ENCODE measurements around the gene ZNF532.
A peak's percentile ranks its signal among the peaks of the same experiment; 100 is the strongest.
"Not testable (repeated sequence)": the region's sequence is repeated elsewhere in the genome, so short reads cannot be mapped to it uniquely, and the experiment has no call there.

ZNF532 gene, protein sequence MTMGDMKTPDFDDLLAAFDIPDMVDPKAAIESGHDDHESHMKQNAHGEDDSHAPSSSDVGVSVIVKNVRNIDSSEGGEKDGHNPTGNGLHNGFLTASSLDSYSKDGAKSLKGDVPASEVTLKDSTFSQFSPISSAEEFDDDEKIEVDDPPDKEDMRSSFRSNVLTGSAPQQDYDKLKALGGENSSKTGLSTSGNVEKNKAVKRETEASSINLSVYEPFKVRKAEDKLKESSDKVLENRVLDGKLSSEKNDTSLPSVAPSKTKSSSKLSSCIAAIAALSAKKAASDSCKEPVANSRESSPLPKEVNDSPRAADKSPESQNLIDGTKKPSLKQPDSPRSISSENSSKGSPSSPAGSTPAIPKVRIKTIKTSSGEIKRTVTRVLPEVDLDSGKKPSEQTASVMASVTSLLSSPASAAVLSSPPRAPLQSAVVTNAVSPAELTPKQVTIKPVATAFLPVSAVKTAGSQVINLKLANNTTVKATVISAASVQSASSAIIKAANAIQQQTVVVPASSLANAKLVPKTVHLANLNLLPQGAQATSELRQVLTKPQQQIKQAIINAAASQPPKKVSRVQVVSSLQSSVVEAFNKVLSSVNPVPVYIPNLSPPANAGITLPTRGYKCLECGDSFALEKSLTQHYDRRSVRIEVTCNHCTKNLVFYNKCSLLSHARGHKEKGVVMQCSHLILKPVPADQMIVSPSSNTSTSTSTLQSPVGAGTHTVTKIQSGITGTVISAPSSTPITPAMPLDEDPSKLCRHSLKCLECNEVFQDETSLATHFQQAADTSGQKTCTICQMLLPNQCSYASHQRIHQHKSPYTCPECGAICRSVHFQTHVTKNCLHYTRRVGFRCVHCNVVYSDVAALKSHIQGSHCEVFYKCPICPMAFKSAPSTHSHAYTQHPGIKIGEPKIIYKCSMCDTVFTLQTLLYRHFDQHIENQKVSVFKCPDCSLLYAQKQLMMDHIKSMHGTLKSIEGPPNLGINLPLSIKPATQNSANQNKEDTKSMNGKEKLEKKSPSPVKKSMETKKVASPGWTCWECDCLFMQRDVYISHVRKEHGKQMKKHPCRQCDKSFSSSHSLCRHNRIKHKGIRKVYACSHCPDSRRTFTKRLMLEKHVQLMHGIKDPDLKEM (N-terminal part only)

DNA sequence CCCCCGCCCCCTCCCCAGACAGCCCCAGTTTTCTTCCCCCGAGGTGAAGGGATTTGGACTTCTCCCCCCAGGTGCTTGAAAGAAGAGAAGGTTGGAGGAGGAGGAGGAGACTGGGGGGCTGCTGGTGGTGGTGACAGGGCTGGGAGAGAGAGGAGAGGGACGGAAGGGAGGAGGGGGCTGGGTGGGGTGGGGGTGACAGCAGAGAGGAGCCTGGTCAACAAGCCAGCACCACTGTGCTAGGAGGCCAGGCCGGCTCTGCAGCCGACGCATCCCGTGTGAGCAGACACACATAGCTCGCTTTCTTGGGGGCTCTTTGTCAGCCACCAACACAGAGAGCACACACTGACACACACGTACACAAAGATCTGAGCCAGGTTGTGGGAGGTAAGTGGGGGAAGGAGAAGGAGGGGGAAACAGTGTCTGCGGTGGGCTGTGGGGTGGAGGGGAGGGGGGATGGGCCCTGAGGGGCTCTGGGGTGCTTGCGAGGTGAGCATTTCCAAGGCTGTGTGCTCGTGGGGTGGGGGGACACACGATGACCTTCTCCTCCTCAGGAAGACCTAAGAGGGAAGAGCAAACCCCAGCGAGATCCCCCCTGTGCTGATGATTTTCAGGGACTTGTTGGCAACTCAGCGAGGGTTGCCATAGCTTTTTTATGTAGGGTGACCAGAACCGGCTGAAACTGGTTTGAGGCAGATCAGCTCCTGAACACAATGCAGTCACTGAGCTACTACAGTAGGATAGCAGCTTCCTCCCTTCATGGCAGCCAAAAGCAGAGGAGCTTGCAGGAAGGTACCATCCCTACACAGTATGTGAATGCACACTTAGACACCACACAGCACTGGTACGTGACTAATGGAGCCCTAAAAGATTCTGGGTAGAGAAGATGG is at the start of gene ZNF532:
TSS of gene ZNF532 (plus strand) at position 732 of the 887 bp plus-strand sequence. CDS start 53,411 bp downstream, outside the sequence.
- peak; percentile 32 to 59 for DNase-seq

GRCh38 chr18:58819051-58819450 is 45.6 kb upstream of the ZNF532 start:
- DNase-seq = no peak

GRCh38 chr18:58820251-58820650 is 44.4 kb upstream of the ZNF532 start:
- DNase-seq = no peak

GRCh38 chr18:58822944-58823343 is 41.7 kb upstream of the ZNF532 start:
- no peak for DNase-seq

- no peak for DNase-seq
Measured at GRCh38 chr18:58823412-58823811, 41.3 kb upstream of the ZNF532 start.

DNA sequence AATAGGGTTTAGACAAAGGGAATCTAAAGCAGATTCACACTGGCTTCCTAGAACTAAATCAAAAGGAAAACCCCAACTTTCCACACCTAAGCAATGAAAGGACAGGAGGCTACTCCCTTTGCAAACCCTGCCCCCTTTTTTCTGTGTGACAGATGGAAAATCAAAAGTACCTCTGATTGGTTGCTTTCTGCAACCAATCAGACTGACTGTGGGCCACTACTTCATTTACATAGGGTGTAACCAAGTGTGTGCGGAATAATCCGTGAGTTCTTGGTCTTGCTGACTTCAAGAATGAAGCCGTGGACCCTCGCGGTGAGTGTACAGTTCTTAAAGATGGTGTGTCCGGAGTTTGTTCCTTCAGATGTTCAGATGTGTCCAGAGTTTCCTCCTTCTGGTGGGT is 37.8 kb upstream of the ZNF532 start:
- not testable (repeated sequence) for DNase-seq

DNA sequence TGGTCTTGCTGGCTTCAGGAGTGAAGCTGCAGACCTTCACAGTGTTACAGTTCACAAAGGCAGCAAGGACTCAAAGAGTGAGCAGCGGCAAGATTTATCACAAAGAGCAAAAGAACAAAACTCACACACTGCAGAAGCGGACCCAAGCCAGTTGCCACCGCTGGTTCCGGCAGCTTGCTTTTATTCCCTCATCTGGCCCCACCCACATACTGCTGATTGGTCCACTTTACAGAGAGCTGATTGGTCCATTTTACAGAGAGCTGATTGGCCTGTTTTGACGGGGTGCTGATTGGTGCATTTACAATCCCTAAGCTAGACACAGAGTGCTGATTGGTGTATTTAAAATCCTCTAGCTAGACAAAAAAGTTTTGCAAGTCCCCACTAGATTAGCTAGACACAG is 37.2 kb upstream of the ZNF532 start:
- DNase-seq = no peak

GRCh38 chr18:58827886-58828285 is 36.8 kb upstream of the ZNF532 start:
- DNase-seq = no peak

DNA sequence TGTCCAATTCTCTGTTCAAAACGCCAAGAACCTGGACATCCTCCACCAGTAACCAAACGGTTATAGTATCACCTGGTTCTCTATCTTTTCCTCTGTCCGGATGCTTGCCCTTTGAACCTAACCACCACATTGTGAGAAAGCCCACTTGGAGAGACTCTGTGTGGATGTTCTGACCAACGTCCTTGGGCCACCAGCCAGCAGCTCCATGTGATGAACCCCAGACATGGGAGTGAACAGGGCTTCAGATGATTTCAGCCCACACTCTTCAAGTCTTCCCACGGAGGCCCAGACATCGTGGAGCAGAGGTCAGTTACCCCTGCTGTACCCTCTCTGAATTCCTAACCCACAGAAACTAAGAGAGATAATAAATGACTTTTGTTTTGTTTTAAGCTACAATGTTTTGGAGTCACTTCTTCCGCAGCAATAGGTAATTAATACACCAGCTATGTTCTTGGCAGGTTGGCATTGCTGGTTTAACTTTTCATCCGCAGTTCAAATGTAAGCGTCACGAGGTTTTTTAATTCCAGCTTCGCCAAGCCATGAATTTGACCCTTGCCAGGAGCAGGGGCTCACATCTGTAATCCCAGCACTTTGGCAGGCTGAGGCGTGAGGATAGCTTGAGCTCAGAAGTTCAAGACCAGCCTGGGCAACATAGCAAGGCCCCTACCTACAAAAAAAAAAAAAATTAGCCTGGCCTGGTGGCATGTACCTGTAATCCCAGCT is 36.1 kb upstream of the ZNF532 start:
- no peak for DNase-seq

DNA sequence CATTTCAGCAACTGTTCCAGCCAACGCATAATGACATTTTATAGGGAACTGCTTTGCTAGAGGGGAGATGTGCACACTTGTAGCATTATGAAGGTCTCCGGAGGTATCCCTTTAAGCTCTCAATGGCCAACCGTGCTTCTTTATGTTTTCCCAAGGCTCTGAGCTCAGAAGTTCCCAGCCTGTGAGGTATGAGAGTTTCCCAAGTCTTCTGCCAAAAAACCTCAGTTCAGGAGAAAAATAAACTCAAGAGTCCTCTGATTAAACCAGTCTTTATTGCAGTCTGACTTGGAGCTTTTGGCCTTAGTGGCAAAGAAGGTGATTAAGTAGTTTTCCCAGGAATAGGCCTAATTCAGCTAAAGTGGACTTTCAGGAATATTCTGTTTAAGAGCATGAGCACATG is 35.4 kb upstream of the ZNF532 start:
- no peak for DNase-seq

GRCh38 chr18:58829886-58830285 is 34.8 kb upstream of the ZNF532 start:
- not testable (repeated sequence) for DNase-seq

- DNase-seq = no peak
Measured at GRCh38 chr18:58831606-58832005, 33.1 kb upstream of the ZNF532 start.

GRCh38 chr18:58838165-58838860 is 26.4 kb upstream of the ZNF532 start:
- no peak for DNase-seq

- no peak for DNase-seq
Measured at GRCh38 chr18:58838946-58839345, 25.7 kb upstream of the ZNF532 start.

DNA sequence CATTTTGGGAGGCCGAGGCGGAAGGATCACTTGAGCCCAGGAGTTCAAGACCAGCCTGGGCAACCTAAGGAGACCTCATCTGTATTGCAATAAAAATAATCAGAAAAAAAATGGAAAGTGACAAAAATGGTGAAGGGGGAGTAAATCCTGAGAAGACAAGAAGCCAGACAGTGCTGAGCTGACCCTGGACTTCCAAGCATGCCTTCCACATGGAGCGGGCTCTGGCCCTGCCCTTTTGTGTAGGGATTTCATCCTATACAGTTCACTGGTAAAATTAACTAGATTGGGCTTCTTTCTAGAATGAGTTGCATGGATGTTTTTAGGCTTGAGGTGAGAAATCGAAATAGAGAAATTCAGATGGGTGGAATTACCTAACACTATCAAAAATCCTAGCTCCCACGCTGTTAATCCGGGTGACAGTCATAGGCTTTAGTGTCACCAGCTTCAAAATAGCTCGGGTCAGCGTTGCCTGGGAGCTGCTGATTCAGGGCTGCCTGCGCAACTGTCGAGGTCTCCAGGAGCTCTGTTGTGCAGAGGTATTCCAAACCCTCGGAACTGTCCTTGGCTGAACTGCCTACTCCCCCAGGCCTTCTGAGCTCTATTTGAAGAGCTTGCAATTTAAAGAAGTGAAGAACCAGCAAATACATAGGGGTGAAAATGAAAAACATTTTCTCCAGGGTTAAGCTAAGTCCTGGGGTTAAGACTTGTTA is 21.5 kb upstream of the ZNF532 start:
- DNase-seq = no peak

DNA sequence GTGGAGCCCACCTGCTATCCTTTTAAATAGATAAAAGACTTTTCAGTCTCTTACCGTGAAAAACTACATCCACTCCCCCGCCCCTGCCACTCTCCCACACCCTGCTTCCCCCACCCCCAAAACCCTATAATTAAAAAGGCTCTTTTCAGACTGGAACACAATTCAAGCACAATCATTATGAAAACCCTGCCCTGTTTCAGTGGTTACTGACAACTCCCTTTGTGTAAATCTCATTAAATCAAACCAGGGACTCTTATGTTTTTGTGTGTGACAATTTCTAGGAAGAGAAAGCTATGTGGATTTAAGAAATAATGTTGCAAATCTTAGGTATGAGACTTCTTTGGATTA is 21.0 kb upstream of the ZNF532 start:
- no peak for DNase-seq

- no peak for DNase-seq
Measured at GRCh38 chr18:58844871-58845270, 19.8 kb upstream of the ZNF532 start.

- DNase-seq = no peak
Measured at GRCh38 chr18:58845928-58846724, 18.6 kb upstream of the ZNF532 start.

GRCh38 chr18:58847383-58848071 is 17.1 kb upstream of the ZNF532 start:
- no peak for DNase-seq
